Ammon's horn (tissue), 1 donor: ENCODE data around the gene PNMA1.

ENCODE experiments used
- DNase-seq: peaks from one replicate; pipeline ENCODE4 v3.0.0-alpha.2; 2016; ENCODE audit warnings: low spot score

PNMA1 gene, protein sequence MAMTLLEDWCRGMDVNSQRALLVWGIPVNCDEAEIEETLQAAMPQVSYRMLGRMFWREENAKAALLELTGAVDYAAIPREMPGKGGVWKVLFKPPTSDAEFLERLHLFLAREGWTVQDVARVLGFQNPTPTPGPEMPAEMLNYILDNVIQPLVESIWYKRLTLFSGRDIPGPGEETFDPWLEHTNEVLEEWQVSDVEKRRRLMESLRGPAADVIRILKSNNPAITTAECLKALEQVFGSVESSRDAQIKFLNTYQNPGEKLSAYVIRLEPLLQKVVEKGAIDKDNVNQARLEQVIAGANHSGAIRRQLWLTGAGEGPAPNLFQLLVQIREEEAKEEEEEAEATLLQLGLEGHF

DNA sequence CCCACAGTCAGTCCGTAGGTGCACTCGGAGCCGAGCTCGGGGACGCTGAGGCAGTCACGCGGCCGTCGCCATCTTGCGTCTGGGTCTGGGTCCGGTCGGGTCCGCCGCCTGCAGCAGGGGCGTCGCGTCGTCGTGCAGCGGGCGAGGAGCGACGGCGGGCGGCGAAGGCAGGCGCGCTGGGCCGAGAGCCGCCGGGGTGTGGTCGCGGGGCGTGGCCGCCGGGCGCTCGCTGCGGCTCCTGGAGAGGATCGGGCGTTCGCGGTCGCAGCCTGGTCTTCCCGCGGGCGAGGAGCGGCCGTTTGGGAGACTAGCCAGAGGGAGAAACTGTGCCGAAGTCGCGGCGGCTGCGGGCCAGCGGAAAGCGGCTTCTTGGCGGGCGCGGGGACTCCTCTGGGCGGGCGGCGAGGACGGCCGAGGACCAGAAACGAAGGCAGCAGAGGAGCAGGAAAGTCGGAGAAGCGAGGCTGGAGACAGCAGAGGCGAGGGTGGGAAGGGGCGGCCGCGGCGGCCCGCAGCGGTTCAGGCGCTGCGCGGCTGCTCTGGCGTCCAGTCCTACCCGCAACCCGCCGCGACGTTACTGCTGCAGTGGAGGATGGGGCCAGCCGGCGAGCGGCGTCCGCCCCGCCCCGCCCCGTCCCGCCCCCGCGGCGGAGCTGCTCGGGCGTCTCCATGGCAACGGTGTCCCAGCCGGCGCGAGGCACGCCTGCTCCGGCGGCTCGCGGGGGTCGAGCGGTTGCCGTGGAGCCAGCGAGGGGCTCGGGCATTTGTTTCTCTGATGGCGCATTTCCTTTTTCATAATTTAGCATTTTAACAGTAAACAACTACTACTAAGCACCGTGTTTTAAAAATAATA is at the start of gene PNMA1:
TSS of gene PNMA1 (minus strand) at position 582 of the 853 bp plus-strand sequence. CDS start 745 bp downstream, outside the sequence.
- DNase-seq: peak; percentile 95

DNA sequence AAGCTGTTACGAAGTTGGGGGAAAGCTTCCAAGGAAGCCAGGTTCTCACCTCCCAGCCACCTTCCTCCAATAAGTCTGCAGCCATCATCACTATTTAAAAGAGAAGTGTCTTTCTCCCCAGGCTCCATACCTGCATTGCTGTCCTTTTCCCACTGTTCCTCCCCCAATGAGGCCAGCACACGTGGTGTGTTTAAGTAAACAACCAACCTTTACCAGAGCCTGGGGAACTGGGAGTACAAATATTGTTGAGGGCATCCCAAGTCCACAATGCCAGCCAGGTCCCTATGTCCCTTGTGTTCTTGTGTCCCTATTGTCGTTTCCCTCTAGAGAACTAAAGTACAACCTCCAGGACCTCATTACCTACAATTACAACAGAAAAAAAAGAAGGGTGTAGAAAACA is 49.2 kb upstream of the PNMA1 start:
- DNase-seq: no peak

DNA sequence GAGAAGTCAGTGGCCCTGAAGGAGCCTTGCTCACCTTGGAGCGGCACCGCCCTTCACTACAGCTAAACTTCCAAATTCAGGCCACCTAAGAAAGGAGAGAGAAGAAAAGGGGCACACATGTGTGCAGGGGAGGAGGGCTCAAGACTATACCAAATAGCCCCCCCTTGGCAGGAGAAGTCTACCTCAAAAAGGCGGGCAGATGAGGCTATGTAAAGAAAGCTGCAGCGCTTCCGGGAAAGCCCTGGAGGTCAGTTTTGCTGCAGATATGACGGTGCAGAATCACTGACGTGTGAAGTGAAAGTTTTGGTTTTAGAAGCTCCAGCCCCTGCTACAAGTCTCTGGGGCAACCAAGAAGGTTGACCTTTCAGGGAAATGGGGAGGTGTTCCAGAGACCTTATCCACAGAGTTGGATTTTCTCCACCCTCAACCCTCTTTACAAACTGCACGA is 48.2 kb upstream of the PNMA1 start:
- DNase-seq: no peak

DNA sequence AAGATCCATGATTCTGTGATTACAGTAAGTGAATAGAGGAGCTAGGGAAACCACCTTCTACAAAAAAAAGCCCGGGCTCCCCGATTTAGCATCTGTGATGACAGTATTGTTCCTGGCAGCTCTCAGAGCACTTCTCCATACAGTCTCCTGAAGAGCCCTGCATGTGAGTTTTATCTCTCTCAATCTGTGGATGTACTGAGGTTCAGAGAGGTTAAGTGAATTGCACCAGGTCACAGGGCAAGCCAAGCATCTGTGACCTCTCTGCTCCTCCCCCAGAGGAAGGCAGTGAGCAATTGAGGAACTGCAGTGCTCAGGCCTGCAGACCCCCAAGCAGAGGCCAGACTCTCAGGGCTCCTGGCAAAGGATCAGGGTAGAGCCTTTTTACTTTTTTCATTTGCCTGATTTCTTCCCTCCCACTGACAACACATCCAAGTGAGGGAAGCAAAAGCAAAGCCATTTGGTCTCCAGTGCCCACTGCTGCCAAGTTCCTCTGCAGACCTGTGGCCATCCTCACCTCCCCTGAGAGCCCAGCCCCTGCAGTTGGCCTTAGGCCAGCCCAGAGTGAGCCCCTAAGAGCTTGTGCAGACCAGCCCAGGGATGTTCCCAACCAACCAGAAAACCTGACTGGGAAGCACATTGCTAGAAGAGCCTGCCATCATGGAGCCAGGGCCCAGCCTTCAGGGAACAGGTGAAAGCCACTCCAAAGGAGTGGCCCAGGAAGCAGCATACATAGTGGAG is 47.6 kb upstream of the PNMA1 start:
- DNase-seq: no peak

DNA sequence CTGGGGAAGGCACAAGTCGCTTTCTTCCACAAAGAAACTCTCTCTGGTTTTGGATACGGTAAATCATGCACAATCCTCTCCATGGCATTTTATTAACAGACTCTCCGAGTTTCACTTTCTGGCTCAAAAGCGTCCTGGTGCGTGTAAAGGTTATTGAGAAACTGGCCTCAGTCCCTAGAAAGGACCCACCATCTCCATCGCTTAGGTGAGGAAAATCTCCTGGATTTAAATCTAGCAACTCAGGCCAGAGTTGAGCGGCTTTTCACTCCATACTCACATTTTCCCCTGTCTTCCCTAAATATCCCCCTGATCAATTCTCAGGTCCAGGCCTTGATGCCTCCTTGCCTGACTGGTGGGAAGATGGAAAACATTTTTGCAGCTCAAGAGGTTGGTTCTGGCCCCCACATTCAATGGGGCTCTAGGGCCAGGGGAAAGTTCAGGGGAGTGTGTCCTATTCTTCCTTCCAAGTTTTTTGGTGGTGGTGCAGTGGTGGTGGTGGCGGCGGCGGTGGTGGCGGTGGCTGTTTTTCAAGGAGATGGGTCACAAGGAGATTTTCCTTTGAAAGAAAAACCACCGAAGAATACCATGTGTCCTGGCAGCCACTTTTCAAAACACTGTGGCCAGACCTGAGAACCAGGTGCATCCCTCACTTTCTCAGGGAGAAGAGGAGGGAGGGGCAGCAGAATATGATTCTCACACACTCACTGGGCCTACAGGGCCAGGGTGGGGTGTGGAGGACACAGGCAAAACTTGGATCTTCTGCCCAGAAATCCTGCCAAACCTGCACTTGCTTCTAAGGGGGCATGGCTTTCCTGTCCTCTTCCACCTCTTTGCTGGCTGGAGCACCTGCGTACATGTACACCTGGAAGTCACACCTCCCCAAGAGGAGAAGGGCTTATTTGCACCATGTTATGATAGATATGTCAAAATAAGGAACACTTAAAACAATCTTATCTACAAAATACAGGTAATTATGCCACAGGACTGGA is 46.7 kb upstream of the PNMA1 start:
- no peak for DNase-seq

DNA sequence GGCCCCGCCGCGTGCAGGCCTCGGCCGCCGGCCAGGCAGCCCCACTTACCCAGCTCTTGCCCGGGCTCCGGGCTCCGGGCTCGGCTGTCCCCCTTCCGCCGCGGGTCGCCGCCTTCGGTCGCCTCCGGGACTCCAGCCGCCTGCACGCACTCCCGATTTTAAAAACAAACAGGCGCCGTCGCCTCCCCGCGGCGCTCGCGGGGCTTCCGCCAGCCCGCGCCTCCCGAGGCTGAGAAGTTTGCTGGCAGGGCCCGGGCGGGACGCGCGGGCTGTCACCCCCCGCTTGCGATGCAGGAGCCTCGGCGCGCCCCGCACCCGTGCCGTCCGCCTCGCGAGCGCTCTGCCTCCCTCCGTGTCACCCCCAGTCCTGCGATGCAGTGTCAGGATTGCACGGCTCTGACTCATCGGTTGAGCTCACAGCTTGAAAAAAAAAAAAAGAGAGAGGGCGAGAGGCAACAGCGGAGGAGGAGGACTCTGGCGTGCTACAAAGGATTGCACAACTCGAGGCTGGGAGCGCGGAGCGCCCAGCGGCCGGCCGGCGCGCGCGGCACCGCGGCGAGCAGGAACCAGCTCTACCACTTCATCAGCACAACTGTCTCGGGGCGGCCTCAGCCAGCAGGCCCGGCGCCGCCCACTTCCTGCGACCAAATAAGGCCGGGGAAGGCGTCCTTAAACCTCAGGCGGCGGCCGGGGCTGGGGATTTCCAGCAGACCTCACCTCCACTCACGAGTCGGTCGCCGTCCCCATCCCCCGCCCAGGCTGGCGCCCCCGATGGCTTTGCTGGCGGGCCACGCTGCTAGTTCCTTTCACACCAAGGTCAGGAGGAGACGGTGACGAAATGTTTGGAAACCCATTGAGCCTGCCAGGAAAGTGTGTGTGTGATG is 45.8 kb upstream of the PNMA1 start:
- DNase-seq: peak; percentile 95

DNA sequence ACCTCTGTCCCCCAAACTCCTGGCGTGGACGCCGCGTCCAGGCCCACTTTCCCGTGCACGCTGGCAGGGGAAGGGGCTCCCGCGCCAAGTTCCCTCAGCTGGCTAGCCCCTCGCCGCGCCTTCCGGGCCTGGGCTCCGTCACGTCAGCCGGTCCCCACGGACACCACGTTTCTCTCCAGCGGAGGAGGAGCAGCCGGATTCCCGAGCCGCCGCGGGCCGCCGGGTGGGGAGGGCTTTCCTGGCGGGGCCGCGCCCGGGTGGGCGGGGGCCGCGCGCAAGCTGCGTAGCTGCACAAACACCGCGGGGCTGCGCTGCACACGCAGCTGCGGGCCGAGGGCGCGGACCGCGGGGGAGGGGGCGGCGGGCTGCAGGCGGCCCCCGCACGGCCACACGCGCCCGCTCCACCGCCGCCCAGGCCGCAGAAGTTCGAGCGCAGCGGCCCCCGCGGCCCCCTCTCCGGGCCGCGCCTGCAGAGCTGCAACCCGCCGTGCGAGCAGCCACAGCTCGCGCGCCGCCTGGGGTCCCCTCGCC is 45.1 kb upstream of the PNMA1 start:
- peak; percentile 64 for DNase-seq

DNA sequence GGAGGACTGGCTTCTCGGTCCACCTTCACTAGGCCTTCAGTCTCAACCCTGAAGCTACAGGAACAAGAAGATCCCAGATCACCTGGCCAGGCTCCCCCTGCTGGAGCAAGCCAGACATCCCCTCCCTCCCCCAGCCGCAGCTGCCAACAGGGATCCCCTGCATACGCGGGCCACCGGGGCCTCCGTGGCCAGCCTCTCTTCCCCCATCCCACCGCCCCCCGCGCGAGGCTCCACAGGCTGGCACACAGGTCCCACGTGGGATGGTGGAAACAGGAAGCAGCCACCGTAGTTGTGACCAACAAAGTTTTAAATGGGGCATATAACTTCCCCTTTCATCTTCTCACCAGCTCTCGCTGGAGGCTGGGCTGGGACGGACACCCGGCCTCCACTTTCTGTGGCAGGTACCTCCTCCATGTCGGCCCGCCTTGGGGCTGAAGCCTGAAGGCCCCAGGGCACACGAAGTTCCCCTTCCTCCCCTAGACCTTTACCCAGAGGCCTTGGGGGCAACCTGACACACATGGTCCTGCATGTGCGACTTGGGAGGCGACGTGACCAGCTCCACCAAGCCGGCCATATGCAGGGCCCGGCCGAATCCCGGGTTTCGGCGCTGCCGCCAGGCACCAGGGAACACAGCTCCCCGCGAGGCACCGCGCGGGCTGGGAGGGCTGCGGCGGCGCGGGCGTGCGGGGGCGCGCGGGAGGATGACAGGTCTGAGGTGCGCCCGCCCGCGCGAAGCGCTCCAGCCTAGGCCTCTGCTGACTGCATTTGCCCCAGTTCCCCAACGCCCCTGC is 44.4 kb upstream of the PNMA1 start:
- peak; percentile 63 for DNase-seq

DNA sequence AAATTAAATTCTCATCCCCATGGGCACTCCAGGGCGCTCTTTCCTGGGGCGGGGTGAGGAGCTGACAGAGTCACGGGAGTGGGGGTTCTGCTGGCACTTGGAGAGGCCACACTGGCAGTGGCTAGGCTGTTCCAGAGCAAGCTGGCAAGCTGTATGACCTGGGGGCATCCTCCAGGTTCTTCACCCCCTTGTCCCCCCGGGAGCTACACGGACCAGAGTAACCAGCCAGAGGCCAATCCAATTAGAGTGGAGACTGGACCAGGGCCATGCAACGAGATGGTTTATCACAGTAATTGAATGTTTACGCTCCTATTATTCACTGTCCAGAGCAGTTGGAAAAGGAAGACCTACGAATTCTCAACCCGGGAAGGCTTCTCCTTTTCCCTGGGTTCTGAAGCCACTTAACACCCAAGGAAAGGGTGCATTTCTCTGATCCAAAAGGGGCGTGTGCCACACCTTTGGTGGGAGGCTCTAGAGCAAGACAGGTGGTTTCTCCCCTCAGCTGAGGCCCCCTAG is 43.8 kb upstream of the PNMA1 start:
- DNase-seq: no peak

DNA sequence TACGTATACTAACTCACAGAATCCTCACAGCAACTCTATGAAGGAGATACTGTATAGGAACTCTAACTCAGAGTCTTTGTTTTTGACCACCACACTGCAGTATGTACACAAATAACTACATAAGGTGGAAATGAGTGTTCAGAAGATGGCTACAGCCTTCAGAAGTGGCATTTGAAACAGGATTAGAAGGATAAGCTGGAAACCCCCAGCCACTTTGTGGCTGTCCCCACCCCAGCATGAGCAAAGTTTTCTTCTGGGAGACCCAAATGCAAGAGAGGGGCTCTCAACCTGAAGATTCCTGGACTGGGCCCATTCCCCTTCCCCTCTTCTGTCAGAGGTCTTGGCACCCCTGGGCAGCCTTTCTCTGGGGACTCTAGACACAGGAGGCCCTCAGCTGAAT is 43.2 kb upstream of the PNMA1 start:
- DNase-seq: no peak

DNA sequence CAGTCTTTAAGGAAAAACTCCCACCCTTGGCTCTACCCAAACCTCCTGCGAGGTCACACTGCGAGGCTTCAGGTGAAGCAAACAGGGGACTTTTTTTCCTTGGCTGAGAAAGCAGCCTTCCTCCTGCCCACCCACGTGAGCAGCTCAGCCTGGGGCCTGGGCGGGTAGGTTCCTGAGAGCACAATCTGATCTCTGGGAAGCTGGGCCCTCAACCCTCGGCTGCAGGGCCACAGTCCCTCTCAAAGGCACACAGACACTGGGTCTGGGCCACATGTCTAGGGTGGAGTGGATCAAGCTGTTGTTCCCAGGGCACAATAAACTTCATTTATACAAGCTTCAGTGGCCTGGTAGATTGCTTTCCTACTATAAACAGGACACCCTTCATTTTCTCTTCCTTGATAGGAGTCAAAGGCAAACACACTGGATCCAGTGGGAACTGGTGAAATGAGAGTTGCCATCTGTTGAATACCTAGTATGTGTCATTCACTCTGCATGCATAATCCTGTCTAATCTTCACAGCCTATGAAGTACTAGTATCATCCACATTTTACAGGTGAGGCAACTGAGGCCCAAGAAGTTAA is 41.3 kb upstream of the PNMA1 start:
- peak; percentile 77 for DNase-seq

DNA sequence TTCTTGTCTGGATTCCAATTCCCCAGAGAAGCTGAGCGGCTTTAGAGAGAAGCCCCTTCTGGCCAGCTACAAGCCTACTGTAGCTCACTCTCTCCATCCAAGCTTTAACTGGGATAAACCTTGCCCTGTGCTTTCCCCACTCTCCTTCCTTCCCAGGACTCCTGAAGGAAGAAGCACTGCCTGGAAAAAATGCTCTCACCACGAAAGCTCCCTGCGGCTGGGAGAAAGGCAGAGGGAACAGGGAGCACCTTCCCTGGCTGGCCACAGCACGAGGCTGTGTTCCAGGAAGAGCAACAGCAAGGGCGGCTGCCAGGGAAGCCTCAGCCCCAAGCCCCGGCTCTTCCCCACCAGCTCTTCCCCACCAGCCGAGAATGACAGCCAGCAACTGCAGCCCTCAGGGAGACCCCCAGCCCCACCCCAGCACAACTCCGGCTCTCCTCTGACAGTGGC is 40.8 kb upstream of the PNMA1 start:
- DNase-seq: peak; percentile 50

DNA sequence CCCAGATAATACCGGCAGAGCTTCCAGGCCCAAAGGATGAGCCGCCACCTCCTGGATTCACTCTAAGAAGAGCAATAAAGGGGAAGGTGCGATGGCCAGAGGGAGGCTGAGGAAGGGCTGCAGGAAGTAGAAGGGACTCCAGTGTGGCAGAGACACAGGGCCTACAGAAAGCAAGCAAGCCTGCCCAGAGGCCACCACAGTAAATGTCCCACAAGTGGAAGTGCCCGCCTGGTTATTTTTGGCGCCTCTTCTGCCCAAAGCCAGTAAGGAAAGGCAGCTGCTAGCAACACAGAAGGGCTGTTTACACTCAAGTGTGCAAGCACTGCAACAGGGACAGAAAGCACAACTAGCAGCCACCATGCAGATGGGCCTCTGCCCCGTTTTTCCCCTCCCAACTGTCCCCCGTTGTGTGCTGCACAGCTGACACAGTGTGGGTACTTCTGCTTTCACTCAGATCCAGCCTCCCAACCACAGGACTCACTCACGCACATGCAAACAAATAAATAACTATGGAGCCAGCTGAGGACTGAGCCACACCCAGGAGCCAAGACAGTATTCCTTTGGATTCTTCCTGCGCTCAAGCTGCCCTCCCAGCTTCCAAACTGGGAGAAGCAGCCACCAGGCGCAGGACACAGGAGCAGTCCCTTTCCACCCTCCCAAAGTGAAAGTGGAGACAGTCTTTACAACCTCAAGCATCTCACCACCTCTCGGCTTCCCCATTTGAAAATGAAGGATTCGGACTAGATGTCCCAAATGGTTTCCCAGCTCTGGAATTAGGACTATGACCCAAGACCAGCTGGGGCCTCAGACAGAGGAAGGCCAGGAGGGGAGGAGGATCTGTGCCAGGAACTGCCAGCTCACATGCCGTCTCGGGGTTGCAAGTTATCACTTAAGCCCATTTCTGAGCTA is 40.0 kb upstream of the PNMA1 start:
- DNase-seq: peak; percentile 83

DNA sequence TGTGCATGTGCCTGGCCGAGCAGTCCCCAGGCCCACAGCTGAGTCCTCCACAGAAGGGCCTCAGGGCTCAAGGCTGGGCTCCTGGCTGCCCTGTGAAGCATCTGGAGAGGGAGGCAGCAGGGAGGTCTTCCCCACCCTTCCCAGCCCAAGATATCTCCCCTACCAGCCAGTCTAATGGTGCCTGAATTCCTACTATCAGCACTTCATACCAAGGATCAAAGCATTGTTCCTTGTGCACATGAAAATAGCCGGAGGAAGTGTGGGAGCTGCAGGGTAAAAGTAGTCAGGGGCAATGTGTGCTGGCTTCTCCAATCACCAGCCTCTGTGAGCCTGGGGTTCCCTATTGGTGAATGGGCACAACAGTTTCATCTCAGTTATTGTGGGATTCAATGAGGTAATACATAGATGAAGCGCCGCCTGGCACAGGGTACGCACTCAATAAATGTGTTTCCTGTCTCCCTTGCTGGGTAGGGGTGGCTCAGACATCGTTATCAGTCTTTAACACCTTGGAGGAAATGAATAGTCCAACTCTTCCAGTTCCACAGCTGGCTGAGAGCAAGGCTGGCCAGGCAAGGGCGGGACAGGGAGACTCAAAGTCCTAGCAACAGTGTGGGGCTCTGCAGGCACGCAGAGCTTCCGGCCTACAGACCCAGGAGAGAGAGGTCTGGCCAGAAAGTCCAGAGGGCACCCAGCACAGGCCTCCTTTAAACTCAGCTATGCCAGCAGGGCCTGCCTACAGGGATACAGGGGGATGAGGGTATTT is 39.1 kb upstream of the PNMA1 start:
- no peak for DNase-seq

DNA sequence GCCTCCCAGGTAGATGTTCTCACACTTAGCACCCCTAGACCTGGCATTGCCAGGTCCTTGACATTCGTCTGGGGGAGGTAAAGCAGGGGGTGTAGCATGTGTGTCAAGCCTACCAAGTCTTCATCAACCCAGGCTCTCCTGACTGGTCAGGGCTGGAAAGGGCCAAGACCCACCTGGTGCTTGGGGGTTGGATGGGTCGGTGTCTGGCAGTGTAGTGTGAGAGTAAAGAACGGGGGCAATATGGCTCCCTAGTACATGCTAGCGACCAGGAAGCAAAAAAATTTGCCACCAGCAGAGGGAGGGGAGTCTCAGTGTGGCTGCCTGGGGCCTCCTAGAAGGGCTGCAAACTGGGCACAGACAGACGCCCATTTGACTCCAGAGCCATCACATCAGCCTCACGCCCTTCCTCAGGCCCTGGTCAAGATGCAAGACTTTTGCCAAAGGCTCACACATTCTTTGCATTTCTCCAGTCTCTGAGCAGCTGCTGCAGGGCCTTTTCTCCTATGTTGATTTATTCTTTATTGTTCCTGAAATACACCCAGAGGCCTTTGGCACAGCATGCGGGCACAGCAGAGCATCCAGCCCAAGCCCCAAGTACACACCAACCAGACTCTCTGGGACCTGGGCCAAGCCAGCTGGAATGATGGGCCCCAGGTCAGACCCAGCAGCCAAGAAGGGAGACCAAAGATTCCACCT is 38.3 kb upstream of the PNMA1 start:
- peak; percentile 59 for DNase-seq

DNA sequence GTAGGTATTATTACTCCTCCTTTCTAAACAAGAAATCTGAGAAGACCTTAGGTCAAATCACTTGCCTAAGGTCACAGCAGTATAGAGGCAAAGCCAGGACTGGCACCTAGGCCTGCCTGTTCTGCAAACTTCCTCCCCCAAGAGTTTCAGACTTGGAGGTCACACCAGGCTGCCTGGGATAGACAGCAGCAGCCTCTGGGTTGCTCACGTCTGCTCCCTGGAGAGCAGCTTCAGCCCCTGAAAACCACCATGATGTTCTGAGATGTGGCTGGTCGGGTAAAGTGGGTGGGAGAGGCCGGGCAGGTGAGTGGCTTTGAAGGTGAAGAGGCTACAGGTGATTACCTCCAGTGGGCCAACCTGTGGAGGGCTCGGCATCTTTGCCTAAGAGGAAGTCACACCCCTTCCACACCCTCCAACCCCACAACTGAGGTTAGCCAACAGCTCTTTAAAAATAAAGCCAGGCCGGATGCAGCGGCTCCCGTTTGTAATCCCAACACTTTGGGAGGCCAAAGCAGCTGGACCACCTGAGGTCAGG is 37.0 kb upstream of the PNMA1 start:
- DNase-seq: no peak
